HG03103 (cell line): ENCODE measurements around the gene YRDC.

Experiments
- ATAC-seq: cut with Tn5 transposase; IDR thresholded peaks from one replicate; pipeline ENCODE4 v1.9.1; 2021; ENCODE audit warnings: low read depth; ENCODE audit not compliant: unreplicated experiment

Gene YRDC

DNA sequence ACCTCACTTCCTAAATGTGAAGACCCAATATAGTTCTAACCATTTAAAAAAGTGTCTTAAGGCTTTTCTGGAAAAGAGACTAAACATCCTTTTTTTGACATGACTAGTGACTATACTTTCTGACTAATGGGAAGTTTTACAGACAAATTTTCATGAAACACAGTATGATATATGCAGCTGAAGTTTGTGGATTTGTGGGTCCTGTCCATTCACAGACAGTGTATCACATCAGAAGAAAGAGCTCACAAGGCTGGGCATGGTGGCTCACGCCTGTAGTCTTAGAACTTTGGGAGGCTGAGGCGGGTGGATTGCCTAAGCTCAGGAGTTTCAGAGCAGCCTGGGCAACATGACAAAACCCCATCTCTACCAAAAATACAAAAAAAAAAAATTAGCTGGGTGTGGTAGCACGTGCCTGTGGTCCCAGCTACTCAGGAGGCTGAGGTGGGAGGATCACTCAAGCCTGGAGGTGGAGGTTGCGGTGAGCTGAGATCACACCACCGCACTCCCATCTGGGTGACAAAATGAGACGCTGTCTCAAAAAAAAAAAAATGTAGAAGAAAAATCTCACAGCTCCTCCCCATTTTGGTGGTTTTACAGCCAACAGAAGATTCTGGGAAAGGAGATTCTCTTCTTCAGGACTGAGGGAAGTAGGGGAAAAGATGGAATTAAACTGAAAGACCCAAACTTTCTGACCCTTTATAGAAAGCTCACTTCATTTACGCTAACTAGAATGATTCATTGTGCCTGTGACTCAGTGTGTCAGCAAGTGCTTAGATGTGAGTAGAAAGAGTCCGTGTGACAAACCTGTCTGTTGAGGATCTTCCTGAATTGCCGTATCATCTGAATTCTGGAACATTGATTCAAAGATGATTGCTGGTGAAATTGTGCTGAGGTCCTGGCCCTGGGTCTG is 15.2 kb upstream of the YRDC start:
- no peak for ATAC-seq

- no peak for ATAC-seq
Observed at GRCh38 chr1:37821481-37821880, 13.5 kb upstream of the YRDC start.

GRCh38 chr1:37817481-37817880 is 9.5 kb upstream of the YRDC start:
- no peak for ATAC-seq

DNA sequence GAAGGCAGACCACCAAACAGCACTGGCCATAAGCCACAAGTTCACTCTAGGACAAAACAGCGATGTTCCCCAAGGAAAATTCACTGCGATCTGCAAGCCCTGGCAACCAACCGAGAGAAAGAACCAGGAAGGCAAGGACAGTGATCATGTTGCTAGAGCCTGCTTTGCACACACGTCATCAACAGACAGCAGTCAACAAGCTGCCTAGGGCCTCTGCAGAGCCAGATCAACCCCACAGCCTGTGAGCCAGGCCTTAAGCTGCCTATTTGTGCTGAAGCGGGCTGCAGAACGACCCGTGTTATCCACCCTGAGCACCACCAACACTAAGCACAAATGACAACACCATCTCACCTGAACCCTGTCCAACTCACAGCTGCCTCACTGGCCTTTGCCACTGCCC is 6.2 kb upstream of the YRDC start:
- ATAC-seq = no peak

- no peak for ATAC-seq
Observed at GRCh38 chr1:37813529-37814145, 5.6 kb upstream of the YRDC start.

DNA sequence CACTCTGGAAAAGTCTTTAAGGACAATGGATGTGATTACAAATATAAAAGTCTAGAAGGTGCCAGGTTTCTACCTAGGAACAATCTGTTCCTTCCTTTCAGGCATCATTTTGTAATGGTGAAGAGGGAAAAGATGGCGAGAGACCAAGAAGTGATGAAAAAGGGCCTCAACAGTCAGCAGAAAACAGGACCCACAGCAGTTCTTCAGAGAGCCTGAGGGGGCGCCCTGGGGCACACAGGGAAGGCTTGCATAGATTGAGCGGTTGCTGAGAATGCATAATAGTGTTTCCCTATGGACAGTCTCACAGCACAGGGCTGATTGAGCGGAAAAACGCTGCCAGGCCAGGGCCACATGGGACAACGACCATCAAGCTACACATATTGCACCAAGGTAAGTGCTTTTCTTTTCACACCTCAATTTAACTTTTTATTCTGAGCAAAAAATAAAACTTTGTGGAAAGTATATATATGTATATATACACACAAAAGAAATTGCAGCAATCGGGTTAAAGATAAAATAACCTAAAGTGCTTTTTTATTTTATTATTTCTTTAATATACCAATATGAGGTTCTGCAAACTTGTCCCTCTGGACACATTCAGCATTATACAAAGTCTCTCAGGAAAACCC is 3.1 kb upstream of the YRDC start:
- ATAC-seq = no peak

DNA sequence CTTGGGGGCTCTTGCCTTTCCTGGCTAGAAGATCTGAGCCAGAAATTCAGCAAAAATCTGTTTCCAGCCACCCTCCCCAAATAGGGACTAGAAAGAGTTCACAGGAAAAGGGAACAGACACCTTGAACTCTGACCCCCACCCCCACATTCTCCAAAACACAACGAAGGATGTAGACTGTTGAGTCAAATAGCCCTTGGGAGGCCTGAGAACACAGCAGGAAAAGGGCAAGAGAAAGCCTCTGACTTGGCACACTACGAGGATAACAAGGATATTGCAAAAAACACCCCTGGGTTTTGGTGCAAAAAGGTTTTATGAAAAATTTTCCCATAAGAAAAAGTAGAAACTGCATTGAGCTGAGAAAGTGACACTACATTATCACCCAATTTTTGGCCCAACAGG is 1.9 kb upstream of the YRDC start:
- no peak for ATAC-seq

- peak; percentile 27 for ATAC-seq
Observed at GRCh38 chr1:37808369-37809319, 636 bp upstream of the YRDC start.

DNA sequence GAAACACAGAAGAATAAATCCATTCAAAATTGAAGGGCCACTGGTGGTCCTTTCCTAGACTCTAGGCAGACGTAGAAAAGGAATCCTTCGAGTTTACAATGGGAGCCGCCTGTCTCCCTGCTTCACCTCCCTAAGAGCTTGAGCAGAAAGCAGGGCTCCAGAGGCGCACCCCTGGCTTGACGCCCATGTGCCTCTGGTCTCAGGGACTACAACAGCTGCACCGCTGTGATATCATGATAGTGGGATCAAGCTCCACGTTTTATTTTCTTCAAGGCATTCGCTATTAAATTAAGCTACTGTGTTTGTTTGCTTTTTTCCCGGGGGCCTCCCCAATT is 821 bp downstream of the YRDC start:
- ATAC-seq = no peak

DNA sequence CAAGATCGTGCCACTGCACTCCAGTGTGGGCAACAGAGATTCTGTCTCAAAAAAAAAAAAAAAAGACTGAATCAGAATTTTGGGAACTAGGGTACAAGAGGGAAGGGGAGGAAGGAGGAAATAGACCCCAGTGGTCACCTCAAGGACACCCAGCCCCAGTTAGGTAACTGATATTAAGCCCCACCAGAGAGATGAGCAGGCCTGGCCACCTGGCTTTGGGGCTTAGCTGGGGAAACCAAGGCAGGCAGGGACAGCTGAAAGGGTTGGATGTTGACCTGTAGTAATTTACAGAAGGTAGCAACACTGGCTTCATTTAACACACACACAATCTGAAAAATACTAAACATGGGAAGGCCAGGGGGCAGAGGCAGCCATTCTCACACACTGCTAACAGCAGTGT is 5.6 kb downstream of the YRDC start:
- no peak for ATAC-seq

GRCh38 chr1:37797750-37798345 is 10.2 kb downstream of the YRDC start:
- ATAC-seq = no peak

DNA sequence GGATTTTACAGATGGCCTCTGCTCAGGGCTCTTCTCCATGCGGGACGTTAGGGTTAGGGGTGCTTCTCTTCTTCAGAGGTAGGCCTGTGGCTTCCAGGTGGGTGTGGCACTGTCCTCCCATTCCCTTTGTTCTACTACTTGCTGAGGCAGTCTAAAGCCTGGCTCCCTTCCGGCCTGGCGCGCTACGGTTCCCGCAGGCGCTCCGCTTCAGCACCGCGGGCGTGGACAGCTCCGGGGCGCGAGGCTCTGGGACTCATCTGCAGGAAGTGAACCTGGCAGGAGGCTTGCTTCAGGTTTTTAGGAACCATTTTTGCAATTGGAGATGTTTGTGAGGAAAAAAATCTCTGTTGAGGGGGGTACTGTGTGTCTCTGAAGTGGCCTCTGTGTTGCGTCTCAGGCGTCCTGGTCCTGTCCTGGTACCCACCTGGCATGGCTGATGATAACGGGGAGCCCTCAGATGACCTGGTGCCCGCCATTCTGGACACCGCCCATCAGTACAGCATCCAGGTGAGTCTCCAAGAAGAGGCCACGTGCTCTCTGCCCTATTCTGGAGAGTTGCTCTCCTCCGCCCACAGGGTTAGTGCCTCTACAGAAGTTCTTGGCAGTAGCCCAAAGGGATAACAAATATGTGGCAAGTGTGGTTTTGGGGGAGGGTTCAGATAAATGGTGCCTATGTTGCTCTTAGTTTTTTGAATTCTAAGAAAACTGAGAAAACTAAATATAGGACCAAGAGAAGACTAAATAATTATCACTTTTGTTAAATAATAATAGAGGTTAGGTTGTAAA is 12.5 kb downstream of the YRDC start:
- ATAC-seq = no peak

DNA sequence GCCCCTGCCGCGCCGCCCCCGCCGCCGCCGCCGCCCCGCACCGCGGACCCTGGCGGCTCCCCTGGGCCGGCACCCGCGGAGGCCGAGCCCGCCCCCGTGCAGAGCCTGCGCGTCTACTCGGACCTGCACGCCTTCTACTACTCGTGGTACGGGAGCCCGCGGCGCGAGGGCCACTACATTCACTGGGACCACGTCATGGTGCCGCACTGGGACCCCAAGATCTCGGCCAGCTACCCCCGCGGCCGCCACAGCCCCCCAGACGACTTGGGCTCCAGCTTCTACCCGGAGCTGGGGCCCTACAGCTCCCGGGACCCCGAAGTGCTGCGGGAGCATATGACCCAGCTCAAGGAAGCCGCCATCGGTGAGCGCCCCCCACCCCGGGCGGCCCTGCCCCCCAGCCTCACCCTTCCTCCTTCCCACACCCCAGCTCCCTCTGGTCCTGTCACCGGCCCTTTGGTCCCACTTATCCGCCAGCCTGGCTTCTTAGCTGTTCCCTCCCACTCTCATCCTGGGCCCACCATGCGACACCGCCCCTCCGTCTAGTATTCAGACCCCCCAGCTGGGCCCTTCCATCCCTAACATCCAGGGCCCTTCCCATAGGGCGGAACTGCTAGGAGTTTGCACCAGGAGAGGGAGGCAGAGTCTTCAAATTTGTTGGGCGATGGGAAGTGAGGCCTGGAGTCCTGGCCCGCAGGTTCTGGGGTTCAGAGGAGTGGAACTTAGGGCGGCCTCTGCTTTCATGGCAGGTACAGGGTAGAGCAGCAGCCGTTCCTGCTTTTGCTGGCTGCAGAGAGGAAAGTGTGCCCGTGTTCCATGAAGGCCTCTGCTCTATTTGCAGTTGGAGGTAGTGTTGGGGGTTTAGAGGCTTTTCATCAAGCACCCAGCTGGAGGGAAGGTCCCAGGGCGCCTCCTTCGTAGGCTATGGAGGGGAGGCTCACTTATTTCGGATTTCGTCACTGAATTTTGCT is 13.4 kb downstream of the YRDC start:
- no peak for ATAC-seq

GRCh38 chr1:37793773-37794371 is 14.1 kb downstream of the YRDC start, which contains the start of gene MANEAL:
TSS of gene MANEAL (plus strand) at chr1:37793847. CDS start at chr1:37794183, 336 bp downstream.
- peak; percentile 66 for ATAC-seq

DNA sequence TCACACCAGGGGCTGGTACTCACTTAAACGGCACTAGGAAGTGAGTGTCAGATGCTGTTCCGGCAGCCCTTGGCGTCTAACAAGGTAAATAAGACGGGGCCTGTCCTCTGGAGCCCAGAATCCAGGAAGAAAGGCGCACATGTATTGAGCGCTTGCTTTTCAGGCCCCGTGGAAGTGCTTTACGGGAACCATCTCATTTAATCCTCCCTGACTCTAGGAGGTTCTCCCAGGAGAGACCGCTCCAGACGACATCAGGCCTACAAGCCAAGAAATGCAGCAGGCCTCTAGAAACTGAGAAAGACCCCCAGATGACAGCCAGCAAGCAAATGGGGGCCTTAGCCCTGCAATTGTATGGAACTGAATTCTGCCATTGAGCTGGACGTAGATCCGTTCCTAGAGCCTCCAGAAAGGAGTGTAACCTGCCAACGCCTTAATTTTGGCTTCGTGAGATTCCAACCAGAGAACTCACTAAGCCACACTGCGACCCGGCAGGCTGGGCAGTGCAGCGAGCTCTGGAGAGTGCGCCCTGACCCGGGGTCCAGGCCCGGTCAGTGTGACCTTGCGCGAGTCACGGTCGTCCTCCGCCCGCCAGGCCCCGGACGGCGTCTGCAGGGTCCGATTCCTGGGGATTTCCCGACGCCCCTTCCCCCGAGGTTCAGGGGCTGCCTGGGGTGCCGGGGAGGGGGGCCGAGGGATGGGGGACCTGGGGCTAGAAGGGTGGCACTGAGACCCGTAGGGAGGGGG is 14.9 kb downstream of the YRDC start:
- ATAC-seq = no peak

DNA sequence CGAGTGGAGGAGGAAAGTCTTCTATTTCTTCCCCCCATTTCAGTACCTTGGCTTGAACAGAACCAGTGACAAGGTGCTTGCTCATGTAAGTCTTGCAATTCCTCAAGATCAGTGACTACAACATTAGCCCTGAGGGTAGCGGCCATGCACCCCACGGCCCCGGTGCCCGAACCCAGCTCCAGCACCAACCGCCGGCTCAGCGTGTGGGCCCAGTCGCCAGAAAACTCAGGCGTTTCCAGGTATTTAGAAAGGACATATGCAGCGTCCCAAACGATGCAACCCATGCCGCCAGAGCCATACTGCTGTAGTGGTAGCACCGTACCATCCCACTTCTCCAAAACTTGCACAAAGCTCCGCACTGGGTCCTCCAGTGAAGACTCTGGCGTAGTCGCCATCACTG is 25.5 kb downstream of the YRDC start:
- ATAC-seq = no peak

DNA sequence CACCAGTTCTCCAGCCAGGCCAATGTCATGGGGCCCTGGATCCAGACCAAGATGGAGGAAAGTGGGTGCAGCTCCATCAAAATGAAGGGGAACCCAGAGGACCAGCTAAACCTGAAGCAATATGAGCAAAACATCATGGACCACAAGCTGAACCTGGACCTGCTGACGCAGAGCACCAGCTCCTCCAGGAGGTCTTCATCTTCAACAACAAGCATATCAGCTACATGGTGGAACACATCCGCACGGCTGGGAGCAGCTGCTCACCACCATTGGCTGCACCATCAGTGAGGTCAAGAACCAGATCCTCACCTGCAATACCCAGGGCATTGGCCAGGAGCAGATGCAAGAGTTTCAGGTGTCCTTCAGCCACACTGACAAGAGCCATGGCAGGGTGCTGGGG is 29.4 kb downstream of the YRDC start:
- no peak for ATAC-seq
